Measurements from ENCODE around the gene RANBP17.

RANBP17 gene

DNA sequence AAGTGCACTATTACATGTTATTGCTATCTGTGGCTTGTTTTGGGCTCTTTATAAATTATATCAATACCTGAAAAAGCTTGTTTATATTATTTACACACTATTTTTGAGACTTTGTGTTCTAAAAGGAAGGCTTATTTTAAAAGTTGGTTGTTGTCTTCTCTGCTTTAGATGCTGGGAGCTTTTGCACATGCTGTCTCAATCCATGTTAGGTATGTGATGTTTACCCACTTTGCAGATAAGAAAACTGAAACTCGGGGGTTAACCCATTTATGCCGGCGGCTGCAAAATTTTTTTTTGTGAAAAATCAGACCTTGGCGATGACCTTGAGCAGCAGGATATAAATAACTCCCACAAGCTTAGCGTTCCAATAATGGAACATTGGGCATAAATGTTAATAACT is 212.9 kb downstream of the RANBP17 start:
- in situ Hi-C loops (cut with HindIII; ENCODE audit: low sequenced_read_pairs) = no loop called here

DNA sequence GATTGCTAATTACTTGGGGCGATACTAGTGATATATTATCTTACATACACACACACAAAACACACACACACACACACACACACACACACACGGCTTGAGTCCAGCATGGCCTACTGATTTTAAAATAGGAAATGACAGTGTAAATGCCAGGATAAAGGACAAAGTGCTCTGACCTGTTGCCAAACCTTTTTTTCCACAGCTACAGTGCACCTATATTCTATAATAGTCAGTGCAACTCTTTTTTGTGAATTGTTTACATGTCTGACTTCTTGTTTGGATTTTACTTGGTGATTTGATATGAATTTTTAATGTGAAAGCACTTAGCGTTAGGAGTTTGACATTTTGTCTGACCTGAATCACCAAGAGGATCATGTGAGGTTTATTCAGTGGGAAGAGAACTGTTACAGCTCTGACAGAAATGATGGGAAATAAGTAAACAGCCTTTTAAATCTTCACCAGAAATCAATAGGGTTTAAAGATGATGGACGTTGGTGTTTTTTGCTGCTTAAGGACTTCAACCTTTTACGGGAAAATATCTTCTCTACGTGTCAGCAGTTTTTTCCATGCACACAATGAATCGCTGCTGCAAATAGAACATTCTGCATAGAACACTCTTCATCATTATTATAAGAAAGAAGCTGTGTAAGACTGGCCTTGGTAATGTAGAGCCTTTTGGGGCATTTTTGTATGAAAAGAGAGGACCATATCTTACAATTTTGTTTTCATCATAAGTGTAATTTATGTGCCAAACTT is 218.5 kb downstream of the RANBP17 start:
- in situ Hi-C loops (cut with HindIII; ENCODE audit: low sequenced_read_pairs) = no loop called here

GRCh38 chr5:171081319-171081718 is 219.5 kb downstream of the RANBP17 start:
- in situ Hi-C loops (cut with HindIII; ENCODE audit: low sequenced_read_pairs) = no loop called here

- in situ Hi-C loops (cut with HindIII; ENCODE audit: low sequenced_read_pairs) = loop anchor here (5.0 kb wide), 2 partner anchors 55 to 60 kb away; no protein-coding TSS in a partner anchor
Measured at GRCh38 chr5:171092194-171092593, 230.4 kb downstream of the RANBP17 start.

DNA sequence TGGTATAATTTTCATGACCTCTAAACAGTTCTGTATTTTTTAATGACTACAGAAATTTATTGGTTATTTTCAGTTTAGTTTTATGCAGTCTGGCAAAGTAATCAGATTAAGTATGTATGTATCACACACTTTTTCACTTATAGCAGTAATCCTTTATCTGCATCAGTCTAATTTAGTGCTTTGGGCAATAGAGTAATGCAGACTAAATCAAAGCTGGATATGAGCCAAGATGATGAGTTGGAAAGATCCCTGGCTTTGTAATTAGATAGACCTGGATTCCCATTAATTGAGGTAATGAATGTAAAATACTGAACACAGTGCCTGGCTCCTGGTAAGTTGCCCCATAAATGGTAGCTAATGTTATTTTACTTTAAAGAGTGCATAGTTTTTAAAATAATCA is 231.8 kb downstream of the RANBP17 start:
- in situ Hi-C loops (cut with HindIII; ENCODE audit: low sequenced_read_pairs) = loop anchor here (5.0 kb wide), 2 partner anchors 54 to 61 kb away; no protein-coding TSS in a partner anchor

DNA sequence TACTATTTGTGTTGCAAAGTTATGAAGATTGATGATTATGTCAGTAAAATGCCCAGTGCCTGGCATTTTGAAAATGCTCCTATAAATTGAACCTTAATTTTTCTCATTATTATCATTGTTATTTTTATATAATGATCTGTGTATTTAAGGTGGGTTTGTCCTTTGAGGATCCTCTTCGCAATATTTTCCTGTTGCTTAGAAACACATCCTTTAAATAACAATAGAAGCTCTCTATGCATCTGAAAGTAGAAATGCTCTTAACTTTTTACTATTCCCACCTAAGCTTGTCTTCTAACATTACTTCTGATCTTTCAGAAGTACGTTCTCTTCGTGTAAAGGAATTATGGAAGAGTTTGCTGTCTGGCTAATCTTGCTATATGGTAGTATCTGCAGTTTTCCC is 232.5 kb downstream of the RANBP17 start:
- in situ Hi-C loops (cut with HindIII; ENCODE audit: low sequenced_read_pairs) = loop anchor here (5.0 kb wide), 2 partner anchors 53 to 62 kb away; no protein-coding TSS in a partner anchor

GRCh38 chr5:171102877-171103610 is 241.2 kb downstream of the RANBP17 start:
- in situ Hi-C loops (cut with HindIII; ENCODE audit: low sequenced_read_pairs) = no loop called here

GRCh38 chr5:171107669-171108068 is 245.9 kb downstream of the RANBP17 start:
- in situ Hi-C loops (cut with HindIII; ENCODE audit: low sequenced_read_pairs) = no loop called here

- in situ Hi-C loops (cut with HindIII; ENCODE audit: low sequenced_read_pairs) = no loop called here
Measured at GRCh38 chr5:171115519-171115918, 253.7 kb downstream of the RANBP17 start.

GRCh38 chr5:171116719-171117118 is 254.9 kb downstream of the RANBP17 start:
- in situ Hi-C loops (cut with HindIII; ENCODE audit: low sequenced_read_pairs) = no loop called here

DNA sequence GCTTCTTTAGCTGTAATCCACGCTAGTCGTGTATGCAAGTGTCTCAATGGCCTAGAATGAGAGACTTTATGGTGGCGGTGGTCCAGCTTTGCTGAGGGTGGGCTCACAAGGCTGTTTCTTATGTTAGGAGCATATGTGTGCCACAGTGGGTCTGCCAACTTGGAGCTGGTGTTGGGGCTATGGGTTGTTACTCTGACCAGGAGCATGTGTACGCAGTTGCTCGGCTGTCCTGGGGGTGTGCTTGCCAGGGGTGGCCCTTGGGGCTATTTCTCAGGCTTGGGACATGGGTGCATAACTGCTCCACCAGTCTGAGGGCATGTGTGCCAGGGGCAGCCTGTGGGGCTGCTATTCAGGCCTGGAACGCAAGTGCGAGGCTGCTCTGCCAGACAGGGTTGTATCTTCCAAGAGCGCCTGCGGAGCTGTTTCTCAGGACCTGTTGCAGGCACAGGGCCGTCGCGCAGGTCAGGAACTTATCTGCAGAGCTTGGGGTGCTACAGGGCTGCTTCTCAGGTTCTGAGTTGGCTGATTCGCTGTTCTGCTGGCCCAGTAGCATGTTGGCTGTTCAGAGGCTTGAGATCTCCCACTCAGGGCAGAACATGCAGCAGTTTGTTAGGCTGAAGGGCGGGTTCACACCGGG is 259.3 kb downstream of the RANBP17 start:
- in situ Hi-C loops (cut with HindIII; ENCODE audit: low sequenced_read_pairs) = no loop called here

DNA sequence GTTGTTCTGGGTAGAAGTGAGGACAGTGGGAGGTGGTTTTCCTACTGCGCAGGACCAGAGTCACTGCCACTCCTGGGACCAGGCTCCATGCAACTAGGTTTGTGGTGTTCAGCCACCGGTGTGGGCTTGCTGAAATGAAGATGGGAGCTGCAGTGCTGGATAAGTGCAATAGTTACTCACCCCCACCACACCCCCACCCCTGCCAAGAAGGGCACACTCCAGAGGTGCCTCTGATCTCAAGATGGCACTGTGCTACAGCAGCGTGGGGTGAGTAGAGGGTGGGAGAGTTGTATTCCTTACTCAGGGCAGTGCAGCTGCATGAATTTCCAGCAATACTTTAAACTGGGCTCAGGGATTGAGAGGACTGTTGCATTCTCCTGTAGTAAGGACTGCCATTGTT is 259.8 kb downstream of the RANBP17 start:
- in situ Hi-C loops (cut with HindIII; ENCODE audit: low sequenced_read_pairs) = no loop called here

- in situ Hi-C loops (cut with HindIII; ENCODE audit: low sequenced_read_pairs) = no loop called here
Measured at GRCh38 chr5:171122372-171122771, 260.6 kb downstream of the RANBP17 start.

DNA sequence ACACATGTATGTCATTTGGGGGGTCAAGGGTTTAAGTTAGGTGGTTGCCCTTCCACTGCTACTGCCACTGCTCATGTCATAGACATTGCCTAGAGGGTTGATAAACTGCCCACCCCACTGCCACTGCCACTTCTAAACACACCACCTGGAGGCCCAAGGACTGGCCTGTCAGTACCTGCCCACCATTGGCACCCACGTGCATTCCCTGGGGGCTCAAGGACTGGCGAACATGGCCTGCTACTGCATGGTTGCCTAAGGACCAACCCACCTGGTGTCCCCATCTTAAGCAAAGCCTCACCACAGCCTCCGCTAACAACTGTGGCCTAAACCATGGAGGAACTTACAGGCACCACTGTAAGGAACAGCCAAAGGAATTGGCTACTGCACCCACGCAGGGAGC is 261.6 kb downstream of the RANBP17 start:
- in situ Hi-C loops (cut with HindIII; ENCODE audit: low sequenced_read_pairs) = no loop called here

DNA sequence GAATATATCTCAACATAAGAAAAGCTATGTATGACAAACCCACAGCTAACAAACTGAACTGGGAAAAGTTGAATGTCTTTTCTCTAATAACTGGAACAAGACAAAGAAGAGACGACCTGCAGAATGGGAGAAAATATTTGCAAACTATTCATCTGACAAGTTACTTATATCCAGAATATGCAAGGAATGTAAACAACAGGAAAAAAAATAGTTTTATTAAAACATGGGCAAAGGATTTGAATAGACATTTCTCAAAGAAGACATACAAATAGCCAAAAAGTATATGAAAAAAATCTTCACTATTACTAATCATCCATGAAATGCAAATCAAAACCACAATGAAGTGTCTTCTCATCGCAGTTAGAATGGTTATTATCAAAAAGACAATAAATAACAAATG is 265.5 kb downstream of the RANBP17 start:
- in situ Hi-C loops (cut with HindIII; ENCODE audit: low sequenced_read_pairs) = no loop called here

DNA sequence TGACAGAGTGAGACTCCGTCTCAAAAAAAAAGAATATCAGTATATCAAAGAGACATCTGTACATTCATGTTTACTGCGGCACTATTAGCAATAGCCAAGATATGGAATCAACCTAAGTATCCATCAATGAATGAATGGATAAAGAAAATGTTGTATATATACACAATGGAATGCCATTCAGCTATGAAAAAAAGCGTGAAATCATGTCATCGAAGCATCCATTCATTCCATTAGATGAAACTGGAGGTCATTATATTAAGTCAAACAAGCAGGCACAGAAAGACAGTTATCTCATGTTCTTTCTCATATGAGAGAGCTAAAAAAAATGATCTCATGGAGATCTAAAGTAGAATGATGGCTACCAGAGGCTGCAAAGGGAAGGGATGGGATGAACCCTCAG is 266.3 kb downstream of the RANBP17 start:
- in situ Hi-C loops (cut with HindIII; ENCODE audit: low sequenced_read_pairs) = no loop called here

DNA sequence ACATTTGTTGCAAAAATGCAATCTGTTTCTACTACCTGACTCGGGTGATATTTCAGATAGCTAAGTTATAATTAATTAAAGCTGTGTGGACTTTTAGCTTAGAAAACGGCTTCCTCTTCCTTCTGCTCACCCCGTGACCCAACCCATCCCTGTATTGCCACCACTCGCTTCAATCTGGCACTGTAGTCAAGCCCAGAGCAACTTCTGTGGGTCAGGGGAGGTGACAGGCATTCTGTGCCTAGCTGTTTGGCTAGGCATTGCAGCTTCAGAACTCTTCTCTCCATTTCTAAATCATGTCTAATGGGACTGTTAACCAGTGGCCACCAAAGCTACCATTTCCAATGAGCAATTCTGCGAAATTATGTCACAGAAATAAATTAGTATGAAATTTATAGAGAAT is 267.5 kb downstream of the RANBP17 start:
- in situ Hi-C loops (cut with HindIII; ENCODE audit: low sequenced_read_pairs) = no loop called here

- in situ Hi-C loops (cut with HindIII; ENCODE audit: low sequenced_read_pairs) = no loop called here
Measured at GRCh38 chr5:171131497-171131896, 269.7 kb downstream of the RANBP17 start.

DNA sequence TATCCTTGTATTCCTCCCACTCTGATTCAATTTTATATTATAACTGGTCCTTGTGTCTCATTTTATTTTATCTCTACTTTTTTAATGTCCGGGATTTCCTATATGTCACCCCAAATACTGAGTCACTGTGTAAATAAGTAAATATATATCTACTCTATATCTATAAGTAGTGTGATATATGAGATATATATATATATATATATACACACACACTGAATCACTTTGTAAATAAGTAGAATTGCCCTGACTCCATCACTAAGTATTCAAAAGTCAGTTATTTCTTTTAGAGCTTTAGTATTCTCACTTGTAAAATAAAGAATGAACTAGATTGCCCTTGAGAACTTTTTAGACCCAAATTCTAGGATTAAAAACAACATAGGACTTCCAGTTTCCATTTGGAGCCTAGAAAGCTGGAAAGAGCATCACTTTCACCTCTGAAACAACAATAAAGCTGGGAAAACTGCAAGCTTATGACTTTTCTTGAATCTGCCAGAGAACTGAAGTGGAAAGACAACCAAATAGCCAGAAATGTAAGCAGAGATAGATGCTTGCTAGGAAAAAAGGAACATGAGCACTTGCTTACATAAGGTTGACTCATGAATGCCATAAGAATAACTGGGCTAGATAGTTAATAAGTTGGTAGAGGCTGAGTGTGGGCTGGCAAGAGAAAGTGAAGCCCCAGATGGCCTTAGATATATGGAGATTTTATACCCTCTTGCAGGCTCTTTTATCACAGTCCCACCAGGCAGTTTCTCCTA is 276.1 kb downstream of the RANBP17 start:
- in situ Hi-C loops (cut with HindIII; ENCODE audit: low sequenced_read_pairs) = no loop called here

- in situ Hi-C loops (cut with HindIII; ENCODE audit: low sequenced_read_pairs) = no loop called here
Measured at GRCh38 chr5:171139227-171139626, 277.4 kb downstream of the RANBP17 start.

- in situ Hi-C loops (cut with HindIII; ENCODE audit: low sequenced_read_pairs) = no loop called here
Measured at GRCh38 chr5:171142617-171143016, 280.8 kb downstream of the RANBP17 start.
